ENCODE results near the gene PPP4R1. TPM values are rescaled to one million over a fixed set of nuclear protein-coding genes. Genes with fewer than 3 reads are reported as not detected.

The PPP4R1 gene
- polyA plus RNA-seq, 1 of the 3 experiments (the other 2 are of a cell fraction) = 53.4 TPM

- H3K27ac ChIP-seq (ENCODE audit: low read depth in 2 of 2, low read length in 1 of 2) = no peak overlapping the region
- H3K4me2 ChIP-seq = no peak overlapping the region
- CTCF ChIA-PET = interaction anchor here (1.1 to 1.4 kb wide), 2 partner anchors 47 to 49 kb away, joined by 3 read pairs; no protein-coding TSS in a partner anchor
- H3K9me2 ChIP-seq = no peaks in the 10 kb centered on the region
- WGBS (ENCODE audit: low lambda C conversion rate) = 100% methylated on average over 2 of the region's 2 CpGs
- no peak overlapping the region for H2AFZ ChIP-seq (ENCODE audit: low read depth)
- peaks cover 47 to 82% of the 10 kb centered on the region in 2 experiments for H3K36me3 ChIP-seq (replicated peaks in 1 of 2; ENCODE audit: control insufficient read depth in 1 of 2, insufficient read depth in 2 of 2, low read length in 1 of 2)
- POLR2A ChIA-PET = no interaction called here
- no peak overlapping the region for H3K4me3 ChIP-seq (ENCODE audit: low read depth in 2 of 2, low read length in 1 of 2)
- TF ChIP-seq CTCF (IDR thresholded peaks at IDR 0.05) (no peak), ELF1 (IDR thresholded peaks at IDR 0.05) (no peak)
- no peaks in the 10 kb centered on the region for H4K20me1 ChIP-seq (ENCODE audit: insufficient read depth)
- no peak for DNase-seq
- no peaks in the 10 kb centered on the region for H3K9me3 ChIP-seq
- H3K79me2 ChIP-seq (ENCODE audit: insufficient read depth) = peaks cover 14% of the 10 kb centered on the region; the same call in 1 of the 2 replicates
- no peaks in the 10 kb centered on the region for H3K27me3 ChIP-seq (ENCODE audit: insufficient read depth)
- H3K4me1 ChIP-seq (ENCODE audit: control insufficient read depth in 1 of 2, insufficient read depth in 2 of 2, low read depth in 1 of 2, low read length in 1 of 2) = no peaks in the 10 kb centered on the region
- H3F3A ChIP-seq (replicated peaks; ENCODE audit: insufficient read depth) = peaks cover 3% of the 10 kb centered on the region
- H3K9ac ChIP-seq = no peak overlapping the region
Observed at GRCh38 chr18:9565407-9565806, 49.0 kb downstream of the PPP4R1 start.

GRCh38 chr18:9563331-9563730, 51.0 kb downstream of the PPP4R1 start:
- no peaks in the 10 kb centered on the region for H3K27me3 ChIP-seq (ENCODE audit: insufficient read depth)
- no peaks in the 10 kb centered on the region for H3K9me2 ChIP-seq
- no peak overlapping the region for H3K4me2 ChIP-seq
- no peak overlapping the region for H3K9ac ChIP-seq
- H3K36me3 ChIP-seq (replicated peaks in 1 of 2; ENCODE audit: control insufficient read depth in 1 of 2, insufficient read depth in 2 of 2, low read length in 1 of 2) = peaks cover 49 to 86% of the 10 kb centered on the region in 2 experiments
- peaks cover 14% of the 10 kb centered on the region; the same call in 1 of the 2 replicates for H3K79me2 ChIP-seq (ENCODE audit: insufficient read depth)
- H3K27ac ChIP-seq (ENCODE audit: low read depth in 2 of 2, low read length in 1 of 2) = no peak overlapping the region
- H2AFZ ChIP-seq (ENCODE audit: low read depth) = no peak overlapping the region
- no peak overlapping the region for H3K4me3 ChIP-seq (ENCODE audit: low read depth in 2 of 2, low read length in 1 of 2)
- POLR2A ChIA-PET = no interaction called here
- CTCF ChIA-PET = interaction anchor here (1.0 to 2.7 kb wide), 3 partner anchors 11 to 207 kb away, joined by 3 to 10 read pairs (median 5); no protein-coding TSS in a partner anchor
- TF ChIP-seq YY1 (IDR thresholded peaks at IDR 0.05; ENCODE audit: low read depth) (no peak), RFX5 (IDR thresholded peaks at IDR 0.05; ENCODE audit: low read length) (no peak), TCF12 (IDR thresholded peaks at IDR 0.05) (no peak), FOXJ3 (CRISPR knock-in tag; IDR thresholded peaks at IDR 0.05) (no peak), ELF1 (IDR thresholded peaks at IDR 0.05) (no peak), EZH2phosphoT487 (IDR thresholded peaks at IDR 0.05; ENCODE audit: borderline replicate concordance, low read depth) (no peak), EP300 (IDR thresholded peaks at IDR 0.05; ENCODE audit: borderline replicate concordance in 1 of 2, low read depth in 1 of 2, low read length in 1 of 2) (no peak), PBX3 (IDR thresholded peaks at IDR 0.05) (no peak), SMC3 (IDR thresholded peaks at IDR 0.05; ENCODE audit: low read depth, low read length) (no peak)
- H3F3A ChIP-seq (replicated peaks; ENCODE audit: insufficient read depth) = peaks cover 3% of the 10 kb centered on the region
- WGBS (ENCODE audit: low lambda C conversion rate) = 95% methylated on average over 4 of the region's 4 CpGs
- no peak for DNase-seq
- H3K4me1 ChIP-seq (ENCODE audit: control insufficient read depth in 1 of 2, insufficient read depth in 2 of 2, low read depth in 1 of 2, low read length in 1 of 2) = no peaks in the 10 kb centered on the region
- no peaks in the 10 kb centered on the region for H3K9me3 ChIP-seq
- H4K20me1 ChIP-seq (ENCODE audit: insufficient read depth) = no peaks in the 10 kb centered on the region
